WTC11 (cell line): ENCODE data around the gene LIF. TPM values are rescaled to one million over a fixed set of nuclear protein-coding genes. Genes with fewer than 3 reads are reported as not detected.
A peak's percentile ranks its signal among the peaks of the same experiment; 100 is the strongest.

ENCODE experiments used
- ATAC-seq: fragments of 200-7000 bp; cut with Tn5 transposase; 2 replicates; pipeline ENCODE4 v1.10.0; 2021; ENCODE audit warnings: mild to moderate bottlenecking, moderate library complexity
- CTCF ChIA-PET: fragments of 300-600 bp; sonication (Branson Sonifier 250); formaldehyde crosslinking; loops from one replicate; lab custom pipeline; 2021; ENCODE audit warnings: antibody characterized with exemption; lab: Charles Lee
- POLR2A ChIA-PET: fragments of 350-600 bp; sonication (Branson Sonifier 250); formaldehyde crosslinking; loops from one replicate; lab custom pipeline; 2021; ENCODE audit warnings: antibody characterized with exemption; lab: Charles Lee
- DNase-seq: peaks from one replicate; pipeline ENCODE4 v3.0.0; 2021; ENCODE audit warnings: low spot score
- H3K27ac Mint-ChIP-seq: 2 replicates; pipeline ENCODE4 v1.8.0; 2021; ENCODE audit warnings: mixed read lengths
- H3K27me3 Mint-ChIP-seq: 2 replicates; pipeline ENCODE4 v1.8.0; 2021; ENCODE audit warnings: low read depth, mild to moderate bottlenecking, moderate library complexity, mixed read lengths
- H3K36me3 Mint-ChIP-seq: 2 replicates; pipeline ENCODE4 v1.8.0; 2021; ENCODE audit warnings: mixed read lengths
- H3K4me1 Mint-ChIP-seq: 2 replicates; pipeline ENCODE4 v1.8.0; 2022; ENCODE audit warnings: mixed read lengths
- H3K4me3 Mint-ChIP-seq: 2 replicates; pipeline ENCODE4 v1.8.0; 2021; ENCODE audit warnings: mild to moderate bottlenecking, moderate library complexity, mixed read lengths
- H3K9me3 Mint-ChIP-seq: 2 replicates; pipeline ENCODE4 v1.8.0; 2021; ENCODE audit warnings: mixed read lengths
- ATF1 ChIP-seq: sonication (generic); formaldehyde crosslinking; IDR thresholded peaks from 2 replicates; pipeline ENCODE4 v1.8.1; 2023; ENCODE audit warnings: mild to moderate bottlenecking, moderate library complexity, missing genetic modification reagents
- FOXP1 ChIP-seq: sonication (generic); formaldehyde crosslinking; IDR thresholded peaks from 2 replicates; pipeline ENCODE4 v1.8.0; 2022; ENCODE audit warnings: missing genetic modification reagents, mild to moderate bottlenecking, moderate library complexity, borderline replicate concordance
- GRHL2 ChIP-seq: fragments of 250-450 bp; sonication (Bioruptor Pico); IDR thresholded peaks from 2 replicates; pipeline ENCODE4 v1.8.0; 2022; ENCODE audit warnings: mild to moderate bottlenecking, moderate library complexity; ENCODE audit not compliant: insufficient replicate concordance, severe bottlenecking
- MXD4 ChIP-seq: fragments of 250-450 bp; sonication (Bioruptor Pico); IDR thresholded peaks from 2 replicates; pipeline ENCODE4 v1.8.0; 2021; ENCODE audit warnings: mild to moderate bottlenecking, moderate library complexity, borderline replicate concordance
- NFATC4 ChIP-seq: fragments of 250-450 bp; sonication (Bioruptor Pico); IDR thresholded peaks from 2 replicates; pipeline ENCODE4 v1.9.0; 2021; ENCODE audit warnings: mild to moderate bottlenecking
- NR1H2 ChIP-seq: sonication (generic); formaldehyde crosslinking; IDR thresholded peaks from 2 replicates; pipeline ENCODE4 v1.9.0; 2021; ENCODE audit warnings: mild to moderate bottlenecking, moderate library complexity, missing genetic modification reagents
- SP1 ChIP-seq: sonication (generic); formaldehyde crosslinking; conservative IDR thresholded peaks from 2 replicates; pipeline ENCODE4 v1.8.1; 2022; ENCODE audit warnings: missing genetic modification reagents
- TCF7 ChIP-seq: sonication (generic); formaldehyde crosslinking; IDR thresholded peaks from 2 replicates; pipeline ENCODE4 v1.8.0; 2022; ENCODE audit warnings: mild to moderate bottlenecking, low read depth, missing genetic modification reagents, moderate library complexity
- TP53 ChIP-seq: sonication (generic); formaldehyde crosslinking; IDR thresholded peaks from 2 replicates; pipeline ENCODE4 v1.8.1; 2023; ENCODE audit warnings: mild to moderate bottlenecking, missing genetic modification reagents
- ZNF317 ChIP-seq: sonication (generic); formaldehyde crosslinking; IDR thresholded peaks from 2 replicates; pipeline ENCODE4 v1.8.1; 2023; ENCODE audit warnings: low read depth, mild to moderate bottlenecking, moderate library complexity, missing genetic modification reagents, borderline replicate concordance
- total RNA-seq: library from RNA; stranded (reverse); gene quantifications from 3 replicates; pipeline ENCODE4 v1.2.3, GENCODE V29; 2021
- TF ChIP-seq, protein P1 (sequence below): sonication (generic); formaldehyde crosslinking; IDR thresholded peaks from 2 replicates; pipeline ENCODE4 v1.8.1; 2023; ENCODE audit warnings: mild to moderate bottlenecking, missing genetic modification reagents, moderate library complexity
- TF ChIP-seq, protein P2 (sequence below): sonication (generic); formaldehyde crosslinking; IDR thresholded peaks from 2 replicates; pipeline ENCODE4 v1.8.0; 2022; ENCODE audit warnings: missing genetic modification reagents
- TF ChIP-seq, protein P3 (sequence below): sonication (generic); formaldehyde crosslinking; IDR thresholded peaks from 2 replicates; pipeline ENCODE4 v1.8.0; 2022; ENCODE audit warnings: mild to moderate bottlenecking, missing genetic modification reagents
- TF ChIP-seq, protein P4 (sequence below): sonication (generic); formaldehyde crosslinking; IDR thresholded peaks from 2 replicates; pipeline ENCODE4 v1.8.1; 2022; ENCODE audit warnings: low read depth, missing genetic modification reagents, borderline replicate concordance
- TF ChIP-seq, protein P5 (sequence below): sonication (generic); formaldehyde crosslinking; IDR thresholded peaks from 2 replicates; pipeline ENCODE4 v1.8.1; 2023; ENCODE audit warnings: mild to moderate bottlenecking, moderate library complexity, missing genetic modification reagents
- TF ChIP-seq, protein P6 (sequence below): sonication (generic); formaldehyde crosslinking; IDR thresholded peaks from 2 replicates; pipeline ENCODE4 v1.8.1; 2023; ENCODE audit warnings: mild to moderate bottlenecking, missing genetic modification reagents
- TF ChIP-seq, protein P7 (sequence below): sonication (generic); formaldehyde crosslinking; IDR thresholded peaks from 2 replicates; pipeline ENCODE4 v1.8.1; 2022; ENCODE audit warnings: low read depth, mild to moderate bottlenecking, moderate library complexity, missing genetic modification reagents, borderline replicate concordance

Gene LIF
- total RNA-seq, 1 experiment from 2014 or later = 7.2 TPM

DNA sequence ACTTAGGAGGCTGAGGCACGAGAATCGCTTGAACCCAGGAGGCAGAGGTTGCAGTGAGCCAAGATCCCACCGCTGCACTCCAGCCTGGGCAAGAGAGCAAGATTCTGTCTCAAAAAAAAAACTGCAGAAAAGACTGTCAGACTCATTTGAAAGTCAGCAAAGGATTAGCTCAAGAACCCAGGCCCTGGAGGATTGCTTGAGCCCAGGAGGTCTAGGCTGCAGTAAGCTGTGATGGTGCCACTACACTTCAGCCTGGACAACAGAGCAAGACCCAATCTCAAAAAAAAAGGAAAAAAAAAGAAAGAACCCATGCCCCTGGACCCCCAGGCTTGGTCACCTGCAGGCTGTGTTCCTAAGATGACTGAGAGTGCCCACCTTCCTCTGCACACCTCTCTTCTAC lies 16.2 kb downstream of the LIF start (continued):
- TF ChIP-seq, protein P1, sequence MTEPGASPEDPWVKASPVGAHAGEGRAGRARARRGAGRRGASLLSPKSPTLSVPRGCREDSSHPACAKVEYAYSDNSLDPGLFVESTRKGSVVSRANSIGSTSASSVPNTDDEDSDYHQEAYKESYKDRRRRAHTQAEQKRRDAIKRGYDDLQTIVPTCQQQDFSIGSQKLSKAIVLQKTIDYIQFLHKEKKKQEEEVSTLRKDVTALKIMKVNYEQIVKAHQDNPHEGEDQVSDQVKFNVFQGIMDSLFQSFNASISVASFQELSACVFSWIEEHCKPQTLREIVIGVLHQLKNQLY (CRISPR knock-in tag) = no peak
- TF ChIP-seq GRHL2 (CRISPR knock-in tag) (no peak), ZNF317 (CRISPR knock-in tag) (no peak)

DNA sequence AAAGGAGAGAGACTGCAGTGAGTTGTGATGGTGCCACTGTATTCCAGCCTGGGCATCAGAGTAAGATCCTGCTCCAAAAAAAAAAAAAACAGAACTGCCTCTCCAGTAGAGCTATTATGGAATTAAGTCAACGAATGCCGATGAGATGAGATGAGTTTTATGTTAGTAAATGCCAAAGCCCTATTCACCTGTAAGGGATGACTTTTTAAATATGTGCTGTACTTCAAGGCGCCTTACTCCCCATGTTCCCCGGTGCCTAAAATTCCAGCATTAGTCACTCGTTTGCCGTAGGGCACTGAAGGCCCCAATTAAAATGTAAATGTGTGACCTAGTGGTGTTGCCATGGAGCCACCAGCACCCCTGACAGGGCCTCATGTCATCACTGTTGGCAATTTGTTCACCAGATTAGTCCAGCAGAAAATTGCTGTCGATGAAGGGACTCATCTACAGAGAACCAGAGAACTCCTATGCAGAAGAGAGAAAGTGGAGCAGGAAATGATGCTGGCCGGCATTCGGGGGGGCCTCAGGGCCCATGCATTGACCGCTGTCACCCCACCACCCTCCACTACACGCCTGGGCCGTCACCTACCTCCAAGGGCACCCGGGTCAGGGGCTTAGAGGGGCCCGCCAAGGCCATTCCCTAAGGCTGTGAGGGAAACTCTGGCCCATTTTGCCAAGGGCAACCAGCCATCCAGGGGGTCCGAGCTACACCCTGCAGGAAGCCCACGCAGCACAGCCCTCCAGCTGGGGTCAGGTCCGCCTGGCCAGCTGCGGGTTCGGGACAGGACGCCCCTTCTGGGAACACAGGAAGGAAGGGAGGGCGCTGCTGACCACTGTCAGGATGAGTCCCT lies 17.8 kb downstream of the LIF start:
- no peaks in the 10 kb centered on the region for H3K9me3 Mint-ChIP-seq
- no peak for ATAC-seq
- POLR2A ChIA-PET = no interaction called here
- H3K36me3 Mint-ChIP-seq = no peaks in the 10 kb centered on the region
- TF ChIP-seq, protein P1 (CRISPR knock-in tag) = no peak
- TF ChIP-seq FOXP1 (CRISPR knock-in tag) = no peak
- TF ChIP-seq, protein P2, sequence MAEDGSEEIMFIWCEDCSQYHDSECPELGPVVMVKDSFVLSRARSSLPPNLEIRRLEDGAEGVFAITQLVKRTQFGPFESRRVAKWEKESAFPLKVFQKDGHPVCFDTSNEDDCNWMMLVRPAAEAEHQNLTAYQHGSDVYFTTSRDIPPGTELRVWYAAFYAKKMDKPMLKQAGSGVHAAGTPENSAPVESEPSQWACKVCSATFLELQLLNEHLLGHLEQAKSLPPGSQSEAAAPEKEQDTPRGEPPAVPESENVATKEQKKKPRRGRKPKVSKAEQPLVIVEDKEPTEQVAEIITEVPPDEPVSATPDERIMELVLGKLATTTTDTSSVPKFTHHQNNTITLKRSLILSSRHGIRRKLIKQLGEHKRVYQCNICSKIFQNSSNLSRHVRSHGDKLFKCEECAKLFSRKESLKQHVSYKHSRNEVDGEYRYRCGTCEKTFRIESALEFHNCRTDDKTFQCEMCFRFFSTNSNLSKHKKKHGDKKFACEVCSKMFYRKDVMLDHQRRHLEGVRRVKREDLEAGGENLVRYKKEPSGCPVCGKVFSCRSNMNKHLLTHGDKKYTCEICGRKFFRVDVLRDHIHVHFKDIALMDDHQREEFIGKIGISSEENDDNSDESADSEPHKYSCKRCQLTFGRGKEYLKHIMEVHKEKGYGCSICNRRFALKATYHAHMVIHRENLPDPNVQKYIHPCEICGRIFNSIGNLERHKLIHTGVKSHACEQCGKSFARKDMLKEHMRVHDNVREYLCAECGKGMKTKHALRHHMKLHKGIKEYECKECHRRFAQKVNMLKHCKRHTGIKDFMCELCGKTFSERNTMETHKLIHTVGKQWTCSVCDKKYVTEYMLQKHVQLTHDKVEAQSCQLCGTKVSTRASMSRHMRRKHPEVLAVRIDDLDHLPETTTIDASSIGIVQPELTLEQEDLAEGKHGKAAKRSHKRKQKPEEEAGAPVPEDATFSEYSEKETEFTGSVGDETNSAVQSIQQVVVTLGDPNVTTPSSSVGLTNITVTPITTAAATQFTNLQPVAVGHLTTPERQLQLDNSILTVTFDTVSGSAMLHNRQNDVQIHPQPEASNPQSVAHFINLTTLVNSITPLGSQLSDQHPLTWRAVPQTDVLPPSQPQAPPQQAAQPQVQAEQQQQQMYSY (CRISPR knock-in tag) = no peak
- TF ChIP-seq, protein P3, sequence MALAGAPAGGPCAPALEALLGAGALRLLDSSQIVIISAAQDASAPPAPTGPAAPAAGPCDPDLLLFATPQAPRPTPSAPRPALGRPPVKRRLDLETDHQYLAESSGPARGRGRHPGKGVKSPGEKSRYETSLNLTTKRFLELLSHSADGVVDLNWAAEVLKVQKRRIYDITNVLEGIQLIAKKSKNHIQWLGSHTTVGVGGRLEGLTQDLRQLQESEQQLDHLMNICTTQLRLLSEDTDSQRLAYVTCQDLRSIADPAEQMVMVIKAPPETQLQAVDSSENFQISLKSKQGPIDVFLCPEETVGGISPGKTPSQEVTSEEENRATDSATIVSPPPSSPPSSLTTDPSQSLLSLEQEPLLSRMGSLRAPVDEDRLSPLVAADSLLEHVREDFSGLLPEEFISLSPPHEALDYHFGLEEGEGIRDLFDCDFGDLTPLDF (CRISPR knock-in tag) = no peak
- TF ChIP-seq, protein P4, sequence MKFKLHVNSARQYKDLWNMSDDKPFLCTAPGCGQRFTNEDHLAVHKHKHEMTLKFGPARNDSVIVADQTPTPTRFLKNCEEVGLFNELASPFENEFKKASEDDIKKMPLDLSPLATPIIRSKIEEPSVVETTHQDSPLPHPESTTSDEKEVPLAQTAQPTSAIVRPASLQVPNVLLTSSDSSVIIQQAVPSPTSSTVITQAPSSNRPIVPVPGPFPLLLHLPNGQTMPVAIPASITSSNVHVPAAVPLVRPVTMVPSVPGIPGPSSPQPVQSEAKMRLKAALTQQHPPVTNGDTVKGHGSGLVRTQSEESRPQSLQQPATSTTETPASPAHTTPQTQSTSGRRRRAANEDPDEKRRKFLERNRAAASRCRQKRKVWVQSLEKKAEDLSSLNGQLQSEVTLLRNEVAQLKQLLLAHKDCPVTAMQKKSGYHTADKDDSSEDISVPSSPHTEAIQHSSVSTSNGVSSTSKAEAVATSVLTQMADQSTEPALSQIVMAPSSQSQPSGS (CRISPR knock-in tag) = no peak
- DNase-seq = no peak
- H3K27ac Mint-ChIP-seq = 0 out of 2 replicates have a peak overlapping the region, but pooled peaks have one; percentile 66
- H3K4me1 Mint-ChIP-seq = peaks cover 24% of the 10 kb centered on the region
- CTCF ChIA-PET = interaction anchor here (0.5 to 1.1 kb wide), 2 partner anchors 27 to 616 kb away, joined by 3 to 5 read pairs; no protein-coding TSS in a partner anchor
- no peak overlapping the region for H3K4me3 Mint-ChIP-seq
- H3K27me3 Mint-ChIP-seq = no peaks in the 10 kb centered on the region

DNA sequence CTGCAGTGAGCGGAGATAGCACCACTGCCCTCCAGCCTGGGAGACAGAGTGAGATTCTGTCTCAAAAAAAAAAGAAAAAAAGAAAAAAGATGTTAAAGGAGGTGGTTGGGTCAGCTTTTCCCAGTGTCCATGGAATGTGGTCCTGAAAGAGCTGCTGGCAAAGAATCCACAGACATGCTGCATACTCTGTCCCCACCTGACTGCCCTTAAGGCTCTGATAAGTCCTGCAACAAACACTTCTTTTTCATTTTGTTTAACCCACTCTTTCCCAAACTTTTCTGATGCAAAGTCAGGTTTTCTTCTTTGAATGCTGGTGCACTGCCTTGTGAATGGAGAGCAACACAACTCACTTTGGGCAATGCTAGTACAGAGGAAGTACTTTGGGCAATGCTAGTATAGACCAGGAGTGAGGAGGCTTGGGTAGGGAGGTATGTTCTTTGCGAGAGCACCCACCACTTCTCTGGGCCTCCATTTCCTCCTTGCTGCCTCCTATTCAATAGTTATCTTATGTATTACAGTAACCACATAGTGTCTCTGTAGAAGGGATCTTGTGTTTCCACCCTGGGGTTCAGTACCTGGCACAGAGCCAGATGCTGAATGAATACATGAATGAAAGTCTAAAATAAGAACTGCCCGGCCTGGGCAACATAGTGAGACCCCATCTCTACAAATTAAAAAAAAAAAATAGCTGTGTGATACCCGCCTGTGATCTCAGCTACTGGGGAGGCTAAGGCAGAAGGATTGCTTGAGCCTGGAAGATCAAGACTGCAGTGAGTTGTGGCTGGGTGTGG lies 18.9 kb downstream of the LIF start:
- H3K36me3 Mint-ChIP-seq = no peaks in the 10 kb centered on the region
- POLR2A ChIA-PET = no interaction called here
- ATAC-seq = no peak
- H3K27ac Mint-ChIP-seq = no peak overlapping the region
- no peak overlapping the region for H3K4me3 Mint-ChIP-seq
- H3K9me3 Mint-ChIP-seq = no peaks in the 10 kb centered on the region
- CTCF ChIA-PET = interaction anchor here (1.1 kb wide), 1 partner anchor 28 kb away, joined by 5 read pairs; no protein-coding TSS in a partner anchor
- no peak for DNase-seq
- H3K4me1 Mint-ChIP-seq = peaks cover 21% of the 10 kb centered on the region
- H3K27me3 Mint-ChIP-seq = no peaks in the 10 kb centered on the region
- no peak for TF ChIP-seq ATF1
- TF ChIP-seq, protein P5, sequence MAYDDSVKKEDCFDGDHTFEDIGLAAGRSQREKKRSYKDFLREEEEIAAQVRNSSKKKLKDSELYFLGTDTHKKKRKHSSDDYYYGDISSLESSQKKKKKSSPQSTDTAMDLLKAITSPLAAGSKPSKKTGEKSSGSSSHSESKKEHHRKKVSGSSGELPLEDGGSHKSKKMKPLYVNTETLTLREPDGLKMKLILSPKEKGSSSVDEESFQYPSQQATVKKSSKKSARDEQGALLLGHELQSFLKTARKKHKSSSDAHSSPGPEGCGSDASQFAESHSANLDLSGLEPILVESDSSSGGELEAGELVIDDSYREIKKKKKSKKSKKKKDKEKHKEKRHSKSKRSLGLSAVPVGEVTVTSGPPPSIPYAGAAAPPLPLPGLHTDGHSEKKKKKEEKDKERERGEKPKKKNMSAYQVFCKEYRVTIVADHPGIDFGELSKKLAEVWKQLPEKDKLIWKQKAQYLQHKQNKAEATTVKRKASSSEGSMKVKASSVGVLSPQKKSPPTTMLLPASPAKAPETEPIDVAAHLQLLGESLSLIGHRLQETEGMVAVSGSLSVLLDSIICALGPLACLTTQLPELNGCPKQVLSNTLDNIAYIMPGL (CRISPR knock-in tag) = no peak
- no peak for TF ChIP-seq TCF7
- TF ChIP-seq NFATC4 (CRISPR knock-in tag) = no peak
- TF ChIP-seq, protein P6, sequence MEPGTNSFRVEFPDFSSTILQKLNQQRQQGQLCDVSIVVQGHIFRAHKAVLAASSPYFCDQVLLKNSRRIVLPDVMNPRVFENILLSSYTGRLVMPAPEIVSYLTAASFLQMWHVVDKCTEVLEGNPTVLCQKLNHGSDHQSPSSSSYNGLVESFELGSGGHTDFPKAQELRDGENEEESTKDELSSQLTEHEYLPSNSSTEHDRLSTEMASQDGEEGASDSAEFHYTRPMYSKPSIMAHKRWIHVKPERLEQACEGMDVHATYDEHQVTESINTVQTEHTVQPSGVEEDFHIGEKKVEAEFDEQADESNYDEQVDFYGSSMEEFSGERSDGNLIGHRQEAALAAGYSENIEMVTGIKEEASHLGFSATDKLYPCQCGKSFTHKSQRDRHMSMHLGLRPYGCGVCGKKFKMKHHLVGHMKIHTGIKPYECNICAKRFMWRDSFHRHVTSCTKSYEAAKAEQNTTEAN (CRISPR knock-in tag) = no peak
- no peak for TF ChIP-seq NR1H2 (CRISPR knock-in tag)
- TF ChIP-seq, protein P7, sequence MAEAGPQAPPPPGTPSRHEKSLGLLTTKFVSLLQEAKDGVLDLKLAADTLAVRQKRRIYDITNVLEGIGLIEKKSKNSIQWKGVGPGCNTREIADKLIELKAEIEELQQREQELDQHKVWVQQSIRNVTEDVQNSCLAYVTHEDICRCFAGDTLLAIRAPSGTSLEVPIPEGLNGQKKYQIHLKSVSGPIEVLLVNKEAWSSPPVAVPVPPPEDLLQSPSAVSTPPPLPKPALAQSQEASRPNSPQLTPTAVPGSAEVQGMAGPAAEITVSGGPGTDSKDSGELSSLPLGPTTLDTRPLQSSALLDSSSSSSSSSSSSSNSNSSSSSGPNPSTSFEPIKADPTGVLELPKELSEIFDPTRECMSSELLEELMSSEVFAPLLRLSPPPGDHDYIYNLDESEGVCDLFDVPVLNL (CRISPR knock-in tag) = no peak
- TF ChIP-seq SP1 (CRISPR knock-in tag) = no peak
- TF ChIP-seq MXD4 (CRISPR knock-in tag) = no peak
- no peak for TF ChIP-seq TP53 (CRISPR knock-in tag)
